ENCODE data around the gene C10orf143.

The C10orf143 gene

GRCh38 chr10:130023454-130024230, 87.0 kb downstream of the C10orf143 start:
- in situ Hi-C loops (cut with HindIII; ENCODE audit: low pct_ligation_motif_present, low pct_unique_long_range_greater_than_20kb, low sequenced_read_pairs), result no loop called here
- no peak for DNase-seq

GRCh38 chr10:130022511-130023299, 87.9 kb downstream of the C10orf143 start:
- no peak for DNase-seq

DNA sequence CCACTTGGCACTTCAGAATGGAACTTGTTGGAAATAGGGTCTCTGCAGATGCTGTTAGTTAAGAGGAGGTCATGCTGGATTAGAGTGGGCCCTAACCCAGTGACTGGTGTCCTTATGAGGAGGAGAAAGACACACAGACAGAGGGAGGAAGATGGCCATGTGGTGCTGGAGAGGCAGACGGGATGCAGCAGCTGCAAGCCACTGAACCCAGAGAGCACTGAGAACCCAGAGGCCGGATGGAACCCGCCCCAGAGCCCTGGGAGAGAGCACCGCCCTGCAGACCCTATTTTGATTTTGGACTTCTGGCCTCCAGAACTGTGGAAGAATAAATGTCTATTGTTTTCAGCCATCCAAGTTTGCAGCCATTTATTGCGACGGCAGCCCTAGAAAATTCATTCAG, 88.5 kb downstream of the C10orf143 start:
- no peak for DNase-seq
- in situ Hi-C loops (cut with HindIII; ENCODE audit: low pct_ligation_motif_present, low pct_unique_long_range_greater_than_20kb, low sequenced_read_pairs), result no loop called here

More at GRCh38 chr10:130022511-130023299, 87.9 kb downstream of the C10orf143 start:
- in situ Hi-C loops (cut with HindIII; ENCODE audit: low pct_ligation_motif_present, low pct_unique_long_range_greater_than_20kb, low sequenced_read_pairs), result no loop called here

GRCh38 chr10:130021383-130021950, 89.2 kb downstream of the C10orf143 start:
- in situ Hi-C loops (cut with HindIII; ENCODE audit: low pct_ligation_motif_present, low pct_unique_long_range_greater_than_20kb, low sequenced_read_pairs), result no loop called here
- DNase-seq, result peak; percentile 4

DNA sequence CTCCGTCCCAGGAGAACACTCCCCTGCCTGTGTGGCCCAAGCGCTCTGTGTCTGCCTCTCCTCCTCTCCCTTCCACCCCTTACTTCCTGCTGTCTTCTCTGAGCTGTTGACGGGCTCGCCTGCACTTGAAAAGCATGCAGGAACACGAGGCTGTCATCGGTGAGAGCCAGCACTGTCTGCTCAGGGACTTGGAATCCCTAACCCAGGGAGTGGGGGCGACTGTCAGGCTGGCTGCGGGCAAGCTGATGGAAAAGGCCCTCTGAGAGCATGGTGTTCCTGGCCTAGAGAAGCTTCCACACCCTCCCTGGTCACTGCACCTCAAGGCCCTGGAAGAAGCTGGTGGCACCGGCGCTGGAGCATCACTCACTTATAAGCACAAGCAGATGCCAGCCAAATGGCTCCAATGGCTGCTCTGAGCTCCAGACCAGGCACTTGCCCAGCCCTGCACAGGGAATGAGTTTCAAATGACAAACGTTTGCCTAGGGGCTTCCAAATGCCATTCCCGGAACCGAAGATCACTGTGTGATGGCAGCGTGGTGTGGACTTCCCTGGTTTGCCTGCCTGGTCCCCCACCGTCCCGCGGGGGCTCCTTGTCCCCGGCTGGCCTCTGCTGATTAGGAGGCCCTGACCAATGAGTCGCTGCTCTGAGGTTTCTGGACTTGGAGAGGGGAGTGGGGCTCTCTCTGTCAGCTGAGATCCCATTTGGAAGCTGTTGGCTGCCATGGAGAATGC, 89.8 kb downstream of the C10orf143 start:
- in situ Hi-C loops (cut with HindIII; ENCODE audit: low pct_ligation_motif_present, low pct_unique_long_range_greater_than_20kb, low sequenced_read_pairs), result no loop called here

DNA sequence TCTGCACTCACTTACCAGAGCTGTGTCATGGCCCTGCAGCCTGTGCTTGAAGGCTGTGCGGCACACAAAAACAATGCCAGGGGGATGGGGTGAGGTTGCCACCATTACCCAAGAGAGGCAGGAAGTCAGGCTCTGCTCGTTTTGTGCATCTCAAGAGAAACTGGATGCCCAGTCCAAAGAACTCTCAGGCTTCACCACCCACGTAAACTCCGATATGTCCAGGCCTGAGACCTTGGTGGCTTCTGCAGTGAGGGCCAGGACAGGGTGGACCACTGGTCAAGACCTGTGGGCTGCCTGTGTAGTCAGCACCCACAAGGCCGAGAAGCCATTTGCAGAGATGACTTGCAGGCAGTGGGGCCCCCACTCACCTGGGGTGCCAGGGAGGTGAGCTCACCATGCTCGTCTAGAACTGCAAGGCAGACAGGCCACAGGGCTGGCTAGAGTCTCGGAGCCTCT, 91.9 kb downstream of the C10orf143 start:
- no peak for DNase-seq
- in situ Hi-C loops (cut with HindIII; ENCODE audit: low pct_ligation_motif_present, low pct_unique_long_range_greater_than_20kb, low sequenced_read_pairs), result no loop called here

More for the DNA sequence above, 89.8 kb downstream of the C10orf143 start:
- no peak for DNase-seq

- no peak for DNase-seq
- in situ Hi-C loops (cut with HindIII; ENCODE audit: low pct_ligation_motif_present, low pct_unique_long_range_greater_than_20kb, low sequenced_read_pairs), result no loop called here
Measured at GRCh38 chr10:130018265-130018664, 92.4 kb downstream of the C10orf143 start.

DNA sequence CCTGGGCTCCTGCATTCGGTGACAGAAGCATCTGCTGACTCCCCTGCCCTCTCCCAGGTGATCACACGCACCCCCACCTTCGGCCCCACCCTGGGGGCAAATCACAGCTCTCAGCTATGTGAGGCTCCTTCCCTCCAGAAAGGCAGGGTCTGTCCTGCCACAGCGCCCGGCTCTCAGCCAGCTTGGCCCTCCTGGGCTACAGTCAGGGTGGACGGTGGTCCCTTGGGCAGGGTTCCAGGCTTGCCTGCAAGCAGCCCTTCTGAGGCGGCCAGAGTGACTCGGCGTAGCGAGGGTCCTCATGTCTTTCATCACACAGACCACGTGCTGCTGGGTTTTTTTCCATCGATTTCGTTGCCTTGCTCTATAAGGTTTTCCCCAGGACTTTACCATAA, 93.0 kb downstream of the C10orf143 start:
- no peak for DNase-seq
- in situ Hi-C loops (cut with HindIII; ENCODE audit: low pct_ligation_motif_present, low pct_unique_long_range_greater_than_20kb, low sequenced_read_pairs), result no loop called here

GRCh38 chr10:130016993-130017630, 93.5 kb downstream of the C10orf143 start:
- in situ Hi-C loops (cut with HindIII; ENCODE audit: low pct_ligation_motif_present, low pct_unique_long_range_greater_than_20kb, low sequenced_read_pairs), result no loop called here
- no peak for DNase-seq

GRCh38 chr10:130016095-130016494, 94.5 kb downstream of the C10orf143 start:
- in situ Hi-C loops (cut with HindIII; ENCODE audit: low pct_ligation_motif_present, low pct_unique_long_range_greater_than_20kb, low sequenced_read_pairs), result no loop called here
- no peak for DNase-seq

- in situ Hi-C loops (cut with HindIII; ENCODE audit: low pct_ligation_motif_present, low pct_unique_long_range_greater_than_20kb, low sequenced_read_pairs), result no loop called here
- no peak for DNase-seq
Measured at GRCh38 chr10:130015075-130015695, 95.4 kb downstream of the C10orf143 start.

DNA sequence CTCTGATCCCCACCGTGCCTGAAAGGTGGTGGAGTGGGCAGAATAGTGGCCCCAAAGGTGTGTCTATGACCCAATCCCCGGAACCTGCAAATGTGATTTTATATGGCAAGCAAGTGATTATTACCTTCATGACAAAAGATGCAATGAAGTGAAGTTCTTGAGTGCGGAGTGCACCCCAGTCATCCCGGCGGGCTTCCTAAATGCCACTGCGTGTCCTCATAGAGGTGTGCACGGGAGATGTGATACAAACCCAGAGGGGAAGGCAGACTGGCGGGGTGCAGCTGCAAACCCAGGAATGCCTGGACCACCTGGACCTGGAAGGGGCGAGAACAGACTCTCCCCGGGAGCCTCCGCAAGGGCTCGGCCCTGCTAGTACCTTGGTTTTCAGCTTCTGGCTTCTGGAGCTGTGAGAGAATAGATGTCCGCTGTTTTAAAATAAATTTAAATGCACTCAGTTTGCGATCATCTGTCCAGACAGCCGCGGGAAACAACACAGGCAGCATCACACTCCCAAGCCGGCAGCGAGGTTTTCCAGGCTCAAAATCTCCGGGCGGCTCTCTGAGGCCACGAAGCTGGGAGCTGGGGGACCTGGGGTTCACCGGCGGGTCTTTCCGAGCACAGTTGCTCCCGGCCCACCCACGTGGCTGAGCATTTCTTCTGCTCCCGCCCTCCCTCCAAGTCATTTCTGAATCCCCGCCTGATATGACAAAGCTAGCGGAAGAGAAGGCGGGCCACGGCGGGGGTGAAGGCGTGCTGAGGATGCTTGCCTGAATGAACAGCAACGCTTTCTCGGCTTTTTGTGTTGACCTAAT, 96.2 kb downstream of the C10orf143 start:
- DNase-seq, result no peak
- in situ Hi-C loops (cut with HindIII; ENCODE audit: low pct_ligation_motif_present, low pct_unique_long_range_greater_than_20kb, low sequenced_read_pairs), result no loop called here

All from ACHN (cell line).